ENCODE results near the gene UNC45A.
"Not testable (repeated sequence)": the region's sequence is repeated elsewhere in the genome, so short reads cannot be mapped to it uniquely, and the experiment has no call there.

The UNC45A gene

DNA sequence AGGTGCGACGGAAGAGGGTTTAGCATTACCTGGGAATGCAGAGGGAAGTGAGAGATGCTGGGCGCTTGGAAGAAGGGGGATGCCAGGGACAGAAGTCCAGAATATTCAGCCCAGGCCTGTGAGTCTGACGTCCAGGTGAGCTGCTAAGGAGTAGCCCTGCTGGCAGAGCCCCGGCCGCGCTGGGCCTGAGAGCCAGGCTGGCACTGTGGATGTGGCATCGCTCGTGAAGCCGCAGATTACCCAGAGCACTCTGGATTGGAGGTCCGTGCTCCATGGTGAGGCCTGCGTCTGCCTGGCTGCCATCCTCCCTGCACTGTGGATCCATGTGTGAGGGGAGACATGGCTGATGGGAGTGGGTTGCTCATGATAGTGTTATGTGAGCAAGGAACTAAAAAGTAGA, 17.5 kb upstream of the UNC45A start:
- DNase-seq: no peak

DNA sequence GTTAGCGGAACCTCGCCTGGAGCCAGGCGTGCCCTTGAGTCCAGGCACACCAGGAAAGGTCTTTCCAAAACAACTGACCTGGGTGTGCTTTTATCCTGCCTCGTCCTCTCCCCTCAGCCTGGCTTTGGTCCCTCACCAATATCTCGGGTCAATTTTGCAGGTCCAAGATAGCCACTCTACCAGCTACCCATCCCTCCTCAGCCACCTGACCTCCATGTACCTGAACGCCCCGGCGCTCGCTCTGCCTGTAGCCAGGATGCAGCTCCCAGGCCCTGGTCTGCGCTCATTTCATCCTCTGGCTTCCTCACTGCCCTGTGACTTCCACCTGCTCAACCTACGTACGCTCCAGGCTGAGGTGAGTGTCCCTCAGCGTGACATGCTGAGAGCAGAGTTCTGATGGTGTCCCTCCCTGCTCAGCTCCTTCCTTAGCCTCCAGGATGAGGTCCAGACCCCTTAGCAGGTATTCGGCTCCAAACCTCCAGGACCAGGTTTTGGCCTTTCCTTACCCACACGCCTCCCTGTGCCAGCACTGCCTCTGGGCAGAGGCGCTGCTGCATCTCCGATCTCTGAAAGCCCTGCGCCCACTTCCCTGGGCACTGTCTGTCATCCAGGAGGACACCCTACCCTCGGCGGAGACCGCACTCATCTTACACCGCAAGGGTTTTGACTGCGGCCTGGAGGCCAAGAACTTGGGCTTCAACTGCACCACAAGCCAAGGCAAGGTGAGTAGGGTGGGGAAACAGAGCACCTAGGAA, 16.9 kb upstream of the UNC45A start:
- DNase-seq: no peak

DNA sequence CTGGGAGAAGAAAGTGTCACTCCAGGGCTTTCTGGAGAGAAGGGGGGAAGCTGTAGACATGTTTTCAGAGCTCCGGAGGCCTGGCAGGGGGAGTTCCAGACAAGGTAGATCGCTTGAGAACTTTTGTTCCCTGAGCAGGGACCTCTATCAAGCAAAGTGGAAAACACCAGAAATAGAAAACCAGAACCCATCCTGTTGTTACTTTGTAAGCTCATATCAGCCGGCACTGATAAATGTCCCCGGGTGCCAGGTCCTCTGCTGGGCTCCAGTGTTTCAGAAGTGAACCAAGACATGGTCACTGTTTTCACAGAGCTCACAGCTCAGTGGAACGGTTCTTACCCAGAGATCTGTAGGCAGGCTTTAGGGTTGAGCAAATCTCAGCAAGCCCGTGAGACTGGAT, 16.2 kb upstream of the UNC45A start:
- DNase-seq: no peak

DNA sequence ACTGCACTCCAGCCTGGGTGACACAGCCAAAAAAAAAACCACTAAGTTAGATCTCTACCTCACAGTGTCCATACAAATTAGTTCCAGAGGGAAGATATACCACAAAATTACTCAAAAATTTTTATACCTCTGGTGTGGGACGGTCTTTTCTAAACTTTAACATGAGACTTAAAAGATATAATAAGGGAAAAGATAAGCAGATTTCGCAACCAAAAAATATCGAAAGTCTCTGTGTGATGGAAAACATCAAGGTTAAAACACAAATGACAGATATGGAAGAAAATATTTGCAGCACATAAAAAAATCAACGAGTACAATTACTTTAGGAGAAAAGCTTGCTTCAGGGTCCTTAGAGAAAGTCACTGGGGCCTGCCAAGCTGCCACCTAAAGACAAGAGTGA, 13.2 kb upstream of the UNC45A start:
- DNase-seq: no peak

DNA sequence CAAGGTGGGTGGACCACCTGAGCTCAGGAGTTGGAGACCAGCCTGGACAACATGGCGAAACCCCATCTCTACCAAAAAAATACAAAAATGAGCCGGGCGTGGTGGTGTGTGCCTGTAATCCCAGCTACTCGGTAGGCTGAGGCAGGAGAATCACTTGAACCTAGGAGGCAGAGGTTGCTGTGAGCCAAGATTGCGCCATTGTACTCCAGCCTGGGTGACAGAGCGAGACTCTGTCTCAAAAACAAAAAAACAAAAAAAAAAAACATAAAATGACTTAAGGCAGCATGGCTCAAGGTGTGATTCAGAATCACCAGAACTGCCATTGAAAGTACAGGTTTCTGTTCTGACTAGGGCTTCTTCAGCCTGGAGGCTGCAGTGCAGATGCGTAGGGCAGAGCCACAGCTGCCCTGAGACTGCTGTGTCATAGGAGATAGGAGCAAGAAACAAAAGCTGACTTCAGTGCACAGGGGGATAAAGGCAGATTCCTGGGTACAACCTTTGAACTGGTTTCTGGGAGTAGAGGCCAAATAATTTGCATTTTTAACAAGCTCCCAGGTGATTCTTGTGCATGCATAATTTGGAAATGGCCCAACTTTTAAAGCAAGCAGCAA, 12.3 kb upstream of the UNC45A start:
- DNase-seq: not testable (repeated sequence)

DNA sequence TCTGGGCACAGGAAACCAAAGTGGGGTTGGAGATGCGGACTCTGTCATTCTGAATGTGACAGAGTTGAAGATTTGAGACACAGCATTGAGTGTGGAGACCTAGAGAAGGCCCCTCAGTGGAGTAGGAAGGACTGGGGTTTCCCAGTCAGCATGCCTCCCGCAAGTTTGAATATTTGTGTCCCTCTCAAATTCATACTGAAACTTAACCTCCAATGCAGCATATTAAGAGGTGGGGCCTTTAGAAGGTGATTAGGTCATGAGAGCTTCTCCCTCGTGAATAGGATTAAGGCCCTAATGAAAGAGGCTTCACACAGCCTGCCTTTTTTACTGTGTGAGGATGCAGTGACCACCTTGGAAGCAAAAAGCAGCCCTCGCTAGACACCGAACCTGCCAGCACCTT, 10.7 kb upstream of the UNC45A start:
- no peak for DNase-seq

DNA sequence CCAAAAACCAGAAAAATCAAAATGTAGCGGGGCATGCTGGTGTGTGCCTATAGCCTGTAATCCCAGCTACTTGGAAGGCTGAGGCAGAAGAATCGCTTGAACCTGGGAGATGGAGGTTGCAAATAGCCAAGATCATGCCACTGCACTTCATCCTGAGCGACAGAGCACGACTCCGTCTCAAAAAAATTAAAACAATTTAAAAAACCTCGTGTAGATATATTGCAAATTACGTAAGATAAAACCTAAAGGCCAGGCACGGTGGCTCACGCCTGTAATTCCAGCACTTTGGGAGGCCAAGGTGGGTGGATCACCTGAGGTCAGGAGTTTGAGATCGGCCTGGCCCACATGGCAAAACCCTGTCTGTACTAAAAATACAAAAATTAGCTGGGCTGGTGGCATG, 8.3 kb upstream of the UNC45A start:
- not testable (repeated sequence) for DNase-seq

DNA sequence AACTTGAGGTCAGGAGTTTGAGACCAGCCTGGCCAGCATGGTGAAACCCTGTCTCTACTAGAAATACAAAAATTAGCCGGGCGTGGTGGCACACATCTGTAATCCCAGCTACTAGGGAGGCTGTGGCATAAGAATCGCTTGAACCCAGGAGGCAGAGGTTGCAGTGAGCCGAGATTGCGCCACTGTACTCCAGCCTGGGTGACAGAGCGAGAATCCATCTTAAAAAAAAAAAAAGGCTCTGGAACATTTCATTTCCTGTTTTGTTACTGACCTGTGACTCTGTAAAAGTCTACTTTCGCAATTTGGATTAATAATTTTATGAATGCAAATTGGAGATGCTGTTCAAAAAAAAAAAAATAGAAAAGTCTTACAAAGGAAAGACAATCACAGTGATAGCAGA, 7.0 kb upstream of the UNC45A start:
- DNase-seq: not testable (repeated sequence)

DNA sequence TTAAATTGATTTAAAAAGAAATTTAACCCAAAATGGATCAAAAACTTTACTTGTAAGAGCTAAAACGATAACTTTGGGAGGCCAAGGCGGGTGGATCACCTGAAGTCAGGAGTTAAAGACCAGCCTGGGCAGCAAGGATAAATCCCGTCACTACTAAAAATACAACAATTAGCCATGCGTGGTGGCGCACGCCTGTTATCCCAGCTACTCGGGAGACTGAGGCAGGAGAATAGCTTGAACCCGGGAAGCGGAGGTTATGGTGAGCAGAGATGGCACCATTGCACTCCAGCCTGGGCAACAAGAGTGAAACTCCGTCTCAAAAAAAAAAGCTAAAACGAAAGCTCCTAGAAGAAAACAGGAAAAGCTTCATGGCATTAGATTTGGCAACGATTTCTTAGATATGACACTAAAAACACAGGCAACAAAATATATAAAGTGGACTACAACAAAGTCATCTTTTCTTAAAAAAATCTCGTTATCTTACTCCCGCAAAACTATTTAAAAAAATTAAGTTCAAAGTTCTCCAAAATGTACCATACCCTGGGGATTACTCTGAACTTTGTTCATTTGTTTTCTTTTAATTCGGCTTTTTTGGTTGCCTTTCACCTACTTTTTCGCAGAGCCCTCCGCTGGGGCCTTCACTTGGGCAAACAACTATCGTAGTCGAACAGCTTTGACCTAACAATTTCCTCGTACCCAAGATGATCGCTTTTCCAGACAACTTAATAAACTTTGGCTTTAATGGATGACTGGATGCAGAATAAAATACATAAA, 5.7 kb upstream of the UNC45A start:
- DNase-seq: no peak

DNA sequence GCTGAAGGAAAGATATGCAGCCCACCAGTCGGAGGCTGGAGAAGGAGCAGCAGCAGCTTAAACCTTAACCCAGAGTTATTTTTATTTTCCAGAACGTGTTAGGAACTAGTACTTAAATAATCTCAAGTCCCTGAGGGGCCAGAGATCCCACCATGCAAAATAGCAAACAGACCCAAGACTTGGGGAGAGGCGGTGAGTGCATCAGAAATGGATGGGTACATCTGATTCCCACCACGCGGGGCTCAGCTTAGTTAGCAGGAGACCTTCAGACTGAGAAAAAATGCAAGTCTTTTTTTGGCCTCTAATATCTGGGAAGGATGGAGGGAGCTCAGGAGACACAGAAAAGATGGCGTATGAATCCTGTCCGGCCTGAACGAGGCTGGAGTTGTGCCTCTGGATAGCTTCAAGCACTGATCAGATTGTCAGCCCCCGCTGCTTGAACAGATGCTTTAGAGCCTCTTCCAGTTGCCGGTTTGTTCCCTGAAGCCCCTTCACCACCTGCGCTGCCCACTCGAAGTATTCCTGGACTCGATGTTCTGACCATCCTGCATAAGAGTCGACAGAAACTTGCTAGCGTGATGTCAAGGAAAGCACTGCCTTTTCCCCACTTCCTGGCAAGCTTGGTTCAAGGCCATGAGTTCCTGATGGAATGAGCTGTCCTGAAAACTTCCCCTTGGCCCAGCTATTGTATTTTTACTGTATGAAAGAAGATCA, 4.1 kb upstream of the UNC45A start:
- no peak for DNase-seq

DNA sequence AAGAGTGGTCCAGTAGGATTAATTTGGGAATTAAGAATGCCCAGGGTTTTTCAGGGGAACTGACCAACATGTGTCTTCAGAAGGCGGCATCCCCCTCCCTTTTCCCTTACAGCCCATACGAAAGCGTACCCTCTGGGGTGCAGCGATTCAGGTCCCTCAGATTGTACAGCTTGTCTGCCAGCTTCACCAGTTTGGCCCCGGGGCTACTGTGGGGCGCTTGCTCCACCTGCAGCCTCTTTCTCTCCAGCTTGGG, 3.6 kb upstream of the UNC45A start:
- no peak for DNase-seq

DNA sequence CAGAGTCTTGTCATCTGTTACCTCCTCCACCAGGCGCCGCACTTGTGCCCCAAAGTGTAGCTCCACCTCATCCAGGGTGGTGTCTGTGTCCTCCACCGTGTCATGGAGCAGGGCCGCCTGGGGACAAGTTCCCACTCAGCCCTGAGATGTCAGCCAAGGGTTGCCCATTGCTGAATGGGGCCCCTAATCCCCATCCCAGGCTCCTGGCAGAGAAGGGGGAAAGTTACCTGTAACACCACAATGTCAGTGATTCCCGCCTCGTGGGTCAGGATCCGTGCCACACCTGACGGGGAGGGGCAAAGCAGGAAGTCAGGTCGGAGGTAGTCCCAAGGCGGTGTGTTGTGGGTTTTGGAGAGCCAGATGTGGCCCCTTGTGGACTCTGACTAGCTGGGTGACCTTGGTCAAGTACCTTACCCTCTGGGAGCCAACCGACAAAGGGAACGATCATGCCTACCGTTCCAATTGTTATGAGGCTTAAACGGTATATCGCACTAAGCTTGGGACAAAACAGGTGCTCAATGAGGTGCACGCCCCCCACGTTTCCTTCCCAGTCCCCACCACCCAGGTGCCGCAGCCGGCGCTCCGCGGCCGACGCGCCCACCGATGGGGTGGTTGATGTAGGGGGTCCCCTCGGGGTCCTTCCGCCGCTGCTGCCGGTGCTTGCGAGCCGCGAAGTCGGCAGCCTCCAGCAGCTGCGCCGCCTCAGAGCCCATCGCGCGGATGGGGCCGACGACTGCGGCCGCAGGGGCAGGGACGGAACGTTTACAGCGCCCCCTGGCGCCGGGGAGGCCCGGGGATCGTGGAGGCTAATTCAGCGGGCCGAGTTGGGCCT, 3.0 kb upstream of the UNC45A start, which contains the start of gene HDDC3:
Gene HDDC3, minus strand, starts transcription at position 722 of the 832 bp plus-strand sequence. Its CDS starts 9 bp downstream, at position 713.
- peak; percentile 68 to 75 for DNase-seq

DNA sequence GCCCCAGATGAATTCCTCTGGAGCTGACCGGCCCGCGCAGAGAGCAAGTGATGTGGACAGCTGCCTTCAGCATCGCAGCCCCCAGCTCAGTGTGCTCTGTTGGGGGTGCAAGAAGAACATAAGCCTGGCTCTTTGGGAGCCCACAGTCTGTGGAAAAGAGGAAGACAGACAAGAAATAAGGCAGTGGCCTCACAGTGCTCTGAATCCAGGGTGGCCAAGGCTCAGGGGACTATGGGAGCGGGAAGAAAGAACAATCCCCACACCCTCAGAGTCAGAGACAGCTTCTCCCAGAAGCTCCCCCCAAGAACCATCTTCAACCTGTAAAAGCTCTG, 2.5 kb upstream of the UNC45A start:
- DNase-seq: no peak

DNA sequence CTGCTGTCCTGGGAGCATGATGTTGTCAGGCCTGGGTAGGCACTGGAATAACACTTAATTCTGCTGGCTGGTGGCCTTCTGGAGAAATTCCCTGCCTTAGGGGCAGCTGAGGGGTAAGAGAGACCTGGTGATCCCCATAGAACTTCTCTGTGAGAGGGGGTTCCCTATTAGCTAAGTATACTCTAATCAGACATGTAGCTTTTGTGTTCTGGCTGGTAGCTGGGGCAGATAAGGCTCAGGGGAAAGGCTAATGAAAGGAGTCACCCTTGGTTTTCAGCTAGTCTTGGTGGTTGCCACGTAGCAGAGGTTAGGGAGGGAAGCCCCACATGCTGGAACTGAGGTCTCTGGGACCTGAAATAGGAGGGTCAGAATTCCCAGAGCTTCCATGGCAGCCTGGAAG, 1.8 kb upstream of the UNC45A start:
- DNase-seq: no peak

DNA sequence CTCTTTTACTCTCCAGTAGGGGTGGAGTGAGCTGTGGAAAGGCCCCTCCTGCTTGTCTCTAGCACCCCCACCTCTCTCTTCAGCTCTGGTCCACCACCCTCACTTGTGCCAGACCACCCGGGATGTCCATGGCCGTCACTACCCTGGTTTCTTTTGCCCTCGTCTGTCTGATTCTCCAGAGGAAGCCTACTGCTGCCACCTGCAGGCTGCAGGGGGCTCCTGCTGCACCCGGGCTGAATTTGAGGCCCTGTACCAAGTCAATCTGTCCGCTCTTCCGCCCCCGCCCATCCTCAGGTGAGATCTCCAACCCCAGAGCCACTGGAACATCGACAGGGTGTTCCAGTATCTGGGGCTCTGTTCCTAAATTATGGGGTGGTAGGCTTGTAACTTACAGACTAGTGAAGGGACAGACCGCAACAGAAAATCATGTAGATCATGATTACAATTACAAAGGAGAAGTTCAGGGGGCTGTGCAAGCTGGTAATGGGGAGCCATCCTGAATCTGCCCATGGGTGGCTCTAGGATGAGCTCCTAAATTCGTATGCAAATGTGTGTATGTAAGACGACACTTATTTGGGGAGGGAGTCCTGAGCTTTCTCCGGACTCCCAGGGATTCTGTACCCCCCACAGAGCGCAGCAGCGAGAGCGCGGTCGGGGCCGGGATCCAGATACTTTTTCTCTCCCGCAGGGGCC, 683 bp upstream of the UNC45A start:
- DNase-seq: peak; percentile 81 to 88

DNA sequence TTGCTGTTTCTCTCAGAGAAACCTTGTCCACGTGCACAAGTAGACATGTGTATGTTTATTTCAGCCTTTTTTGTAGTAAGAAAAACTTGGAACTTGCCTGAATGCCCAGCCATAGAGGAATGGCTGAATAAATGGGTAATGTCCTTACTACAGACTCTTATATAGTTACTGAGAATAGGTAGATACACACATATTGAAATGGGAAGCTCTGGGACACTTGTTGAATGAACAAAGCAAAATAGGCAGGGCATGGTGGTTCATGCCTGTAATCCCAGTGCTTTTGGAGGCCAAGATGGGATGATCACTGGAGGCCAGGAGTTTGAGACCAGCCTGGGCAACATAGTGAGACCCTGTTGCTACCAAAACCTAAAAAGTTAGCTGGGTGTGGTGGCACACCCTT, 1.7 kb downstream of the UNC45A start:
- DNase-seq: no peak

DNA sequence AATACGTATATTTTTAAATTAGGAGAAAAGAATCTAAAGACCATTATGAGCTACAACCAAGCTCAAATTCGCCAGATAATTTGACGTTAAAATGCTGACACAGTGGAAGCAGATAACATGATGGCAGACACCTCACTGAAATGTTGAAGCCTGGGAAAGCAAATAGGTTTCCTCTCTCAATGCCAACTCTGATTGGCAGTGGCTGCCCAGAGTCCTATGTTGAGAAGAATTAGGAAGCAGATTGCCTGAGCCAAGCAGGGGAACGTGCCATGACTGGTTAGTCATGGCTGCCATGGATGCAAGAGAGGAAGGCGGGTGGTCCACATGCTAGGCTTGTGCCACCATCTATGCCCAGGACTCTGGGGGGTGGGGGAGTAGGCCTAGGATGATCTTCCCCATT, 3.2 kb downstream of the UNC45A start:
- no peak for DNase-seq

DNA sequence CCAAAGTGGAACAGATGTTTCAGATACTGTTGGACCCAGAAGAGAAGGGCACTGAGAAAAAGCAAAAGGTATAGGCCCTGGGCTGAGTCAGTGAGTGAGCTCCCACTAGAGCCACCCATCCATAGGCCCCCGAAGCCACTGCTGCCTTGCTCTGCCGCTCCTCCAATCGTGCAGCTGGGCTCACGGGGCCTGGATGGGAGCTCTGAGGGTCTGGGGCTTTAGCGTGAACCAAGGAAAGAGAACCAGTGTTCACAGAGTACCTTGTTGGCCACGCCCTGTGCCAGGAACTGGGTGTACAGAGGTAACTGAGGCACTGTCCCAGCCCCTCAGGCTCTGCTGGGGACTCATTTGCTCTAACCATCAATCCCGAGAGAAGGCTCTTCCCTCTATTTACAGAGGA, 4.7 kb downstream of the UNC45A start:
- no peak for DNase-seq

DNA sequence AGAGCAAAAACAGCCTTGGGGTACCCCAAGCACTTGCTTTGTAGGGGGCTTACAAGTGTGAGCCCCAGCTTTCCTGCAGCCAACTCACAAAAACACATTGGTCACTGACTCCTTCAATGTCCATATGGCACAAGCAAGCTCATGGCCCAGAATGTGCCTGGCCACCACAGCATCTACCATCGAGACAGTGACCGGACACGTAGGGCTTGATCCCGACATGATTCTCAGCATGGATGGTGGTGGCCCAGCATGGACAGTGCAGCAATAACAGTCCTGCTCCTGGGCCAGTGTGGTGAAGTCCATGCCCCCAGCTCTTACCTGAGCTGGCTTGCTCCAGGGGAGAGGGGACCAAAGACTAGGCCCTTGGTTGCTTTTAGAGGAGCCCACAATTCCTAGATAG, 6.0 kb downstream of the UNC45A start:
- DNase-seq: no peak

DNA sequence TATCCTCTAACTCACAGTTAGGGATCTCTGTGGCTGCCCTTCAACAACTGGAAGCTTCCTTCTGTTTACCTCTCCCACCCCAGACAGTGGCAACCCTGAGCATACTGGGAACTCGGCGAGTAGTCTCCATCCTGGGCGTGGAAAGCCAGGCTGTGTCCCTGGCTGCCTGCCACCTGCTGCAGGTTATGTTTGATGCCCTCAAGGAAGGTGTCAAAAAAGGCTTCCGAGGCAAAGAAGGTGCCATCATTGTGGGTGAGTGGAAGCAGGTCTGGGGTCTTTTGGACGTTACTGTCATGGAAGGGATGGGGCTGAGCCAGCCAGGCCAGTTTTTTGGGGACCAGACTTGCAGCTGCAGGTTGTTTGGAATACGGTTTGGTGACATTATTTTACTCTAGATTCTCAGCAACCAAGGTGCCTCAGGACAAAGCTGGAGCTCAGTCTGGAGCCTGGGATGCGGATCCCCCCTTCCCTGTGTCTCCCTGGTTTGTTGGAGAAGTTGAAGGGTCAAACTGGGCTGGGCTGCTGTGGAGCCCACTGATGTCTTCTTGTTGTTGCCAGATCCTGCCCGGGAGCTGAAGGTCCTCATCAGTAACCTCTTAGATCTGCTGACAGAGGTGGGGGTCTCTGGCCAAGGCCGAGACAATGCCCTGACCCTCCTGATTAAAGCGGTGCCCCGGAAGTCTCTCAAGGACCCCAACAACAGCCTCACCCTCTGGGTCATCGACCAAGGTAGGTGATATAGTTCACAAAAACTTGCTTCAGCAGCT, 7.5 kb downstream of the UNC45A start:
- no peak for DNase-seq

DNA sequence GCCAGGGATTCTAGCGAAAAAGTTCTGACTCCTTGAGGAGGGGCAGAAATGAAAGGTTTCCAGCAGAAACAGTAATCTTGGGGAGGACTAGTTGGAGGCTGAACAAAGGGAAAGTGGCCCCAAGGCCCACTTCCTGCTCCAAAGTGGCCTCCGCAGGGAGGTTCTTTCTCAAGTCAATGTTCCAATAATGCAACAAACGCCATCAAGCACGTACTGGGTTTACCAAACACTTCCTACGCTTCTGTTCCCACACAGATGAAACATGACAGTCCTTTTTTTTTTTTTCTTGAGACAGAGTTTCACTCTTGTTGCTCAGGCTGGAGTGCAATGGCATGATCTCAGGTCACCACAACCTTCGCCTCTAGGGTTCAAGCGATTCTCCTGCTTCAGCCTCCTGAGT, 10.0 kb downstream of the UNC45A start:
- DNase-seq: no peak

Measured in hippocampal formation (tissue), 2 donors.